HS-5 (cell line): ENCODE results near the gene TMC7.

Experiments used
- DNase-seq: peaks from one replicate; pipeline ENCODE4 v3.0.0-alpha.2; 2012; ENCODE audit warnings: low read depth

TMC7 gene

GRCh38 chr16:19089410-19089955 is 105.7 kb downstream of the TMC7 start:
- no peak for DNase-seq

- no peak for DNase-seq
Observed at GRCh38 chr16:19090916-19091315, 107.2 kb downstream of the TMC7 start.

GRCh38 chr16:19092653-19093410 is 109.1 kb downstream of the TMC7 start:
- no peak for DNase-seq

- no peak for DNase-seq
Observed at GRCh38 chr16:19093631-19094541, 110.2 kb downstream of the TMC7 start.

- no peak for DNase-seq
Observed at GRCh38 chr16:19094542-19095365, 111.0 kb downstream of the TMC7 start.

GRCh38 chr16:19095654-19096053 is 111.9 kb downstream of the TMC7 start:
- no peak for DNase-seq

GRCh38 chr16:19098173-19098572 is 114.4 kb downstream of the TMC7 start:
- no peak for DNase-seq

GRCh38 chr16:19102187-19102872 is 118.6 kb downstream of the TMC7 start:
- no peak for DNase-seq

- no peak for DNase-seq
Observed at GRCh38 chr16:19104607-19105006, 120.9 kb downstream of the TMC7 start.

GRCh38 chr16:19105131-19105530 is 121.4 kb downstream of the TMC7 start:
- DNase-seq: no peak

GRCh38 chr16:19105891-19106624 is 122.3 kb downstream of the TMC7 start:
- no peak for DNase-seq

- no peak for DNase-seq
Observed at GRCh38 chr16:19106625-19107020, 122.9 kb downstream of the TMC7 start.

- no peak for DNase-seq
Observed at GRCh38 chr16:19108409-19109287, 124.9 kb downstream of the TMC7 start.

GRCh38 chr16:19109288-19109664 is 125.5 kb downstream of the TMC7 start:
- DNase-seq: no peak

- DNase-seq: no peak
Observed at GRCh38 chr16:19110537-19111360, 127.0 kb downstream of the TMC7 start.

- no peak for DNase-seq
Observed at GRCh38 chr16:19112099-19112407, 128.3 kb downstream of the TMC7 start.
